ENCODE results near the gene NCOA7.

The NCOA7 gene

GRCh38 chr6:125927761-125928160, 137.0 kb downstream of the NCOA7 start:
- no peak overlapping the region for H2BK5ac ChIP-seq (ENCODE audit: low read length)
- no peak overlapping the region for H2AFZ ChIP-seq (ENCODE audit: low read length)
- DNase-seq (ENCODE audit: low spot score) = no peak
- H3K4me1 ChIP-seq (ENCODE audit: control insufficient read depth in 2 of 2, insufficient read depth in 1 of 2, low read depth in 1 of 2, low read length in 2 of 2) = no peaks in the 10 kb centered on the region
- no peak overlapping the region for H2BK120ac ChIP-seq (ENCODE audit: low read depth, low read length)
- no peak overlapping the region for H3K18ac ChIP-seq (ENCODE audit: low read length)
- H3K9me3 ChIP-seq (replicated peaks in 1 of 2; ENCODE audit: control insufficient read depth in 2 of 2, insufficient read depth in 1 of 2, low read depth in 1 of 2, low read length in 2 of 2) = no peaks in the 10 kb centered on the region
- H3K27me3 ChIP-seq (ENCODE audit: control insufficient read depth in 3 of 3, insufficient read depth in 3 of 3, low read depth in 1 of 3, low read length in 3 of 3) = no peaks in the 10 kb centered on the region
- H4K8ac ChIP-seq (ENCODE audit: low read depth, low read length) = no peak overlapping the region
- H2AK5ac ChIP-seq (ENCODE audit: low read depth, low read length) = no peak overlapping the region
- H2BK12ac ChIP-seq (ENCODE audit: low read length) = peak overlapping the region; percentile 22
- H3K23ac ChIP-seq (ENCODE audit: low read depth, low read length, poor library complexity) = no peak overlapping the region
- H3K4me2 ChIP-seq (ENCODE audit: insufficient read depth, low read length, poor library complexity, severe bottlenecking) = no peak overlapping the region
- peak overlapping the region; percentile 92 for H4K91ac ChIP-seq (ENCODE audit: low read depth, low read length, poor library complexity)
- no peaks in the 10 kb centered on the region for H3K36me3 ChIP-seq (replicated peaks in 1 of 2; ENCODE audit: control insufficient read depth in 2 of 2, insufficient read depth in 2 of 2, low read length in 2 of 2)
- WGBS, 2 donors (ENCODE audit: extremely low coverage in 2 of 2, insufficient read length in 2 of 2, insufficient replicate concordance in 1 of 2) = no CpG with 5 or more reads among the region's 7 CpGs
- H3K4ac ChIP-seq (ENCODE audit: low read length) = no peak overlapping the region
- no peak overlapping the region for H3K14ac ChIP-seq (ENCODE audit: low read length)
- no peak overlapping the region for H3K4me3 ChIP-seq (ENCODE audit: low read length in 2 of 2)
- no peaks in the 10 kb centered on the region for H3K79me1 ChIP-seq (ENCODE audit: low read depth, low read length)
- no peak overlapping the region for H3K27ac ChIP-seq (replicated peaks; ENCODE audit: low read length)
- no peak overlapping the region for H3K9ac ChIP-seq (ENCODE audit: low read depth, low read length, poor library complexity)
- no peak overlapping the region for H2BK15ac ChIP-seq (ENCODE audit: low read length)

DNA sequence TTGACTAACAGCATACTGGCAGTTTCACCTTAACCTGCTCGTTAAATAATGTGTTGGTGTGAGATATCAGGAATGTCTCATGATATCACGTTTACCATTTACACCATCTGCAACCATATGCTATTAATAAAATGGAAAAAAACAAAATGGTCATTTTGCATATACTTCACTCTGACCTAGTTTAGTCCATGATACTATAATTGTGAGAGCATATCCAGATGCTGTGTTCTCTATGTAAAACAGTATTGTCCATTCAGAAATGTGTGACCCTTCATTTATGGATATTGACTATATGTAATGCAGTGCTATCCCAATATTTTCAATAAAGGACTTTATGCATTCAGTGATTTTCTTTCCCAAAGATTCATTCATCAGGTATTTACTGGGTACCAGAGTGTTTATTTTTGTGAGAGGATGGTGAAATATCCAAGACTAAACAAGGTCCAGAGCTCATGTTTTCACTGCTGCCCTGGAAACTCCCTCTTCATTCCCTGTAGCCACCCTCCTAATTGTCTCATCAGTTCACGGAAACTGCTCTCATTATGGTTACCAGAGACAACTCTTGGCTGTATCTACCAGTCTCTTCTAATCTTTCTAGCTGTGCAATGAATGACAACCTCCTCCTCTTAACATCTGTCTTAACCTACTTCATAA, 140.1 kb downstream of the NCOA7 start:
- H2AFZ ChIP-seq (ENCODE audit: low read length) = no peak overlapping the region
- DNase-seq (ENCODE audit: low spot score) = no peak
- H3K36me3 ChIP-seq (replicated peaks in 1 of 2; ENCODE audit: control insufficient read depth in 2 of 2, insufficient read depth in 2 of 2, low read length in 2 of 2) = no peaks in the 10 kb centered on the region
- no CpG with 5 or more reads among the region's 3 CpGs for WGBS, 2 donors (ENCODE audit: extremely low coverage in 2 of 2, insufficient read length in 2 of 2, insufficient replicate concordance in 1 of 2)
- H2BK15ac ChIP-seq (ENCODE audit: low read length) = no peak overlapping the region
- H3K79me1 ChIP-seq (ENCODE audit: low read depth, low read length) = no peaks in the 10 kb centered on the region
- no peak overlapping the region for H2BK12ac ChIP-seq (ENCODE audit: low read length)
- H2AK5ac ChIP-seq (ENCODE audit: low read depth, low read length) = no peak overlapping the region
- H3K23ac ChIP-seq (ENCODE audit: low read depth, low read length, poor library complexity) = no peak overlapping the region
- no peak overlapping the region for H3K18ac ChIP-seq (ENCODE audit: low read length)
- no peak overlapping the region for H3K27ac ChIP-seq (replicated peaks; ENCODE audit: low read length)
- no peak overlapping the region for H3K4me2 ChIP-seq (ENCODE audit: insufficient read depth, low read length, poor library complexity, severe bottlenecking)
- no peak overlapping the region for H3K4ac ChIP-seq (ENCODE audit: low read length)
- no peaks in the 10 kb centered on the region for H3K9me3 ChIP-seq (replicated peaks in 1 of 2; ENCODE audit: control insufficient read depth in 2 of 2, insufficient read depth in 1 of 2, low read depth in 1 of 2, low read length in 2 of 2)
- H2BK5ac ChIP-seq (ENCODE audit: low read length) = no peak overlapping the region
- no peaks in the 10 kb centered on the region for H3K27me3 ChIP-seq (ENCODE audit: control insufficient read depth in 3 of 3, insufficient read depth in 3 of 3, low read depth in 1 of 3, low read length in 3 of 3)
- no peak overlapping the region for H2BK120ac ChIP-seq (ENCODE audit: low read depth, low read length)
- H3K4me3 ChIP-seq (ENCODE audit: low read length in 2 of 2) = no peak overlapping the region
- no peak overlapping the region for H3K14ac ChIP-seq (ENCODE audit: low read length)
- H4K91ac ChIP-seq (ENCODE audit: low read depth, low read length, poor library complexity) = no peak overlapping the region
- no peak overlapping the region for H4K8ac ChIP-seq (ENCODE audit: low read depth, low read length)
- no peaks in the 10 kb centered on the region for H3K4me1 ChIP-seq (ENCODE audit: control insufficient read depth in 2 of 2, insufficient read depth in 1 of 2, low read depth in 1 of 2, low read length in 2 of 2)
- H3K9ac ChIP-seq (ENCODE audit: low read depth, low read length, poor library complexity) = no peak overlapping the region

- Histone ChIP-seq H3K4ac (ENCODE audit: low read length) (no peak overlapping the region), H2BK12ac (ENCODE audit: low read length) (no peak overlapping the region), H3K23ac (ENCODE audit: low read depth, low read length, poor library complexity) (no peak overlapping the region), H2BK120ac (ENCODE audit: low read depth, low read length) (no peak overlapping the region), H3K27ac (replicated peaks; ENCODE audit: low read length) (no peak overlapping the region), H3K14ac (ENCODE audit: low read length) (no peak overlapping the region), H3K27me3 (ENCODE audit: control insufficient read depth in 3 of 3, insufficient read depth in 3 of 3, low read depth in 1 of 3, low read length in 3 of 3) (no peaks in the 10 kb centered on the region), H3K36me3 (replicated peaks in 1 of 2; ENCODE audit: control insufficient read depth in 2 of 2, insufficient read depth in 2 of 2, low read length in 2 of 2) (no peaks in the 10 kb centered on the region), H2BK15ac (ENCODE audit: low read length) (no peak overlapping the region), H2BK5ac (ENCODE audit: low read length) (no peak overlapping the region), H3K9ac (ENCODE audit: low read depth, low read length, poor library complexity) (no peak overlapping the region), H4K8ac (ENCODE audit: low read depth, low read length) (no peak overlapping the region), H2AK5ac (ENCODE audit: low read depth, low read length) (no peak overlapping the region), H2AFZ (ENCODE audit: low read length) (no peak overlapping the region), H3K4me3 (ENCODE audit: low read length in 2 of 2) (no peak overlapping the region), H4K91ac (ENCODE audit: low read depth, low read length, poor library complexity) (no peak overlapping the region), H3K4me2 (ENCODE audit: insufficient read depth, low read length, poor library complexity, severe bottlenecking) (no peak overlapping the region), H3K4me1 (ENCODE audit: control insufficient read depth in 2 of 2, insufficient read depth in 1 of 2, low read depth in 1 of 2, low read length in 2 of 2) (no peaks in the 10 kb centered on the region), H3K18ac (ENCODE audit: low read length) (no peak overlapping the region), H3K79me1 (ENCODE audit: low read depth, low read length) (no peaks in the 10 kb centered on the region), H3K9me3 (replicated peaks in 1 of 2; ENCODE audit: control insufficient read depth in 2 of 2, insufficient read depth in 1 of 2, low read depth in 1 of 2, low read length in 2 of 2) (no peaks in the 10 kb centered on the region)
- WGBS, 2 donors (ENCODE audit: extremely low coverage in 2 of 2, insufficient read length in 2 of 2, insufficient replicate concordance in 1 of 2) = no CpG with 5 or more reads among the region's 4 CpGs
- DNase-seq (ENCODE audit: low spot score) = no peak
Observed at GRCh38 chr6:125931733-125932450, 141.1 kb downstream of the NCOA7 start.

DNA sequence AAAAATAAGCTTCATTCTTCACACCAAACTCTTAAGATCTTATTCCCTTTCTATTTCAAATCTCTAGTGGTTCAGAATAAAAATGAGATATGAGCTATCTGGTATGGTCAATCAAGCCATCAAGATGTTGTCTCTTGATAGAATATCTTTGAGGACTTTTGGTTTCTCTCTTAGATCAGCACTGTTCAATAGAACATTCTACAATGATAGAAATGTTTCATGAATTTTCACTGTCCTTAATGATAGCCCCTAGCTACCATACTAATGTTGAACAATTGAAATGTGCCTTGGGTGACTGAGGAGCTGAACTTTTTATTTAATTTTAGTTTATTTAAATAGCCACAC, 141.7 kb downstream of the NCOA7 start:
- Histone ChIP-seq H2BK15ac (ENCODE audit: low read length) (no peak overlapping the region), H3K4me2 (ENCODE audit: insufficient read depth, low read length, poor library complexity, severe bottlenecking) (no peak overlapping the region), H2BK5ac (ENCODE audit: low read length) (no peak overlapping the region), H2BK120ac (ENCODE audit: low read depth, low read length) (no peak overlapping the region), H4K8ac (ENCODE audit: low read depth, low read length) (no peak overlapping the region), H3K4me3 (ENCODE audit: low read length in 2 of 2) (no peak overlapping the region), H3K9ac (ENCODE audit: low read depth, low read length, poor library complexity) (no peak overlapping the region), H4K91ac (ENCODE audit: low read depth, low read length, poor library complexity) (no peak overlapping the region), H3K14ac (ENCODE audit: low read length) (no peak overlapping the region), H2BK12ac (ENCODE audit: low read length) (no peak overlapping the region), H3K4me1 (ENCODE audit: control insufficient read depth in 2 of 2, insufficient read depth in 1 of 2, low read depth in 1 of 2, low read length in 2 of 2) (no peaks in the 10 kb centered on the region), H3K79me1 (ENCODE audit: low read depth, low read length) (no peaks in the 10 kb centered on the region), H3K18ac (ENCODE audit: low read length) (no peak overlapping the region), H2AK5ac (ENCODE audit: low read depth, low read length) (no peak overlapping the region), H3K9me3 (replicated peaks in 1 of 2; ENCODE audit: control insufficient read depth in 2 of 2, insufficient read depth in 1 of 2, low read depth in 1 of 2, low read length in 2 of 2) (no peaks in the 10 kb centered on the region), H2AFZ (ENCODE audit: low read length) (no peak overlapping the region), H3K4ac (ENCODE audit: low read length) (no peak overlapping the region), H3K27me3 (ENCODE audit: control insufficient read depth in 3 of 3, insufficient read depth in 3 of 3, low read depth in 1 of 3, low read length in 3 of 3) (no peaks in the 10 kb centered on the region), H3K23ac (ENCODE audit: low read depth, low read length, poor library complexity) (no peak overlapping the region), H3K27ac (replicated peaks; ENCODE audit: low read length) (no peak overlapping the region), H3K36me3 (replicated peaks in 1 of 2; ENCODE audit: control insufficient read depth in 2 of 2, insufficient read depth in 2 of 2, low read length in 2 of 2) (no peaks in the 10 kb centered on the region)
- no peak for DNase-seq (ENCODE audit: low spot score)
